H1 (cell line): Measurements from ENCODE around the gene LRCH1.

Source experiments
- ATF3 ChIP-seq: IDR thresholded peaks from 2 replicates; pipeline ENCODE4 v1.6.1; 2011; ENCODE audit warnings: low read depth, mild to moderate bottlenecking, low read length; ENCODE audit not compliant: insufficient read depth
- CEBPB ChIP-seq: IDR thresholded peaks from 2 replicates; pipeline ENCODE4 v1.6.1; 2012; ENCODE audit warnings: low read depth, low read length
- CTCF ChIP-seq, 3 experiments: IDR thresholded peaks; 1 replicate in 2 of 3; 2 replicates in 1 of 3; pipeline versions ENCODE4 v1.5.1 to v1.6.1; 2011; ENCODE audit warnings: low read length in 3 of 3, mild to moderate bottlenecking in 3 of 3, inconsistent platforms in 2 of 3, low read depth in 1 of 3, moderate library complexity in 1 of 3; ENCODE audit not compliant: insufficient read depth in 1 of 3; ENCODE audit errors: control extremely low read depth in 1 of 3
- EZH2 ChIP-seq: fragments of 200-600 bp; sonication (generic); IDR thresholded peaks from 2 replicates; pipeline ENCODE4 v1.7.1; 2012; ENCODE audit warnings: low read depth, mild to moderate bottlenecking, moderate library complexity, low read length, inconsistent platforms; ENCODE audit not compliant: severe bottlenecking
- GABPA ChIP-seq: IDR thresholded peaks from 2 replicates; pipeline ENCODE4 v1.6.1; 2011; ENCODE audit warnings: mild to moderate bottlenecking, low read length, moderate library complexity, borderline replicate concordance; ENCODE audit not compliant: insufficient read depth
- HDAC2 ChIP-seq, 2 experiments: fragments of 300-600 bp in 1 of 2; sonication (generic) in 1 of 2; IDR thresholded peaks; 2 replicates each; pipeline ENCODE4 v1.6.1; 2011 to 2012; ENCODE audit warnings: low read depth in 2 of 2, low read length in 2 of 2, mild to moderate bottlenecking in 2 of 2, moderate library complexity in 2 of 2, borderline replicate concordance in 1 of 2, inconsistent platforms in 1 of 2
- JUND ChIP-seq: IDR thresholded peaks from 2 replicates; pipeline ENCODE4 v1.6.1; 2011; ENCODE audit warnings: mild to moderate bottlenecking, improper control_type of control experiment, low read length
- KDM5A ChIP-seq: fragments of 200-600 bp; IDR thresholded peaks from 2 replicates; pipeline ENCODE4 v1.7.1; 2012; ENCODE audit warnings: mild to moderate bottlenecking, low read length, inconsistent platforms, mixed read lengths
- NANOG ChIP-seq: IDR thresholded peaks from 2 replicates; pipeline ENCODE4 v1.6.1; 2011; ENCODE audit warnings: low read length, low read depth, mild to moderate bottlenecking, inconsistent platforms; ENCODE audit not compliant: insufficient read depth, poor library complexity, severe bottlenecking
- POLR2AphosphoS5 ChIP-seq: IDR thresholded peaks from 2 replicates; pipeline ENCODE4 v1.6.1; 2011; ENCODE audit warnings: low read depth, low read length
- RAD21 ChIP-seq, 2 experiments: IDR thresholded peaks in 1 of 2; conservative IDR thresholded peaks in 1 of 2; 2 replicates each; pipeline ENCODE4 v1.6.1; 2011; ENCODE audit warnings: low read depth in 2 of 2, low read length in 2 of 2, improper control_type of control experiment in 1 of 2, inconsistent platforms in 1 of 2, mild to moderate bottlenecking in 1 of 2, moderate library complexity in 1 of 2
- SIN3A ChIP-seq, 2 experiments: IDR thresholded peaks in 1 of 2; conservative IDR thresholded peaks in 1 of 2; 2 replicates each; pipeline ENCODE4 v1.6.1; 2011 to 2012; ENCODE audit warnings: low read length in 2 of 2, improper control_type of control experiment in 1 of 2, low read depth in 1 of 2, mild to moderate bottlenecking in 1 of 2
- TAF1 ChIP-seq: IDR thresholded peaks from 2 replicates; pipeline ENCODE4 v1.6.1; 2011; ENCODE audit warnings: mild to moderate bottlenecking, low read depth, low read length

- TF ChIP-seq CEBPB = no peak
- TF ChIP-seq GABPA = no peak
- no peak for TF ChIP-seq ATF3
- TF ChIP-seq TAF1 = no peak
- TF ChIP-seq HDAC2 (IDR thresholded peaks at IDR 0.05; ENCODE audit: borderline replicate concordance in 1 of 2, low read depth in 2 of 2, low read length in 2 of 2) = no peak
- no peak for TF ChIP-seq JUND
- no peak for TF ChIP-seq CTCF (IDR thresholded peaks at IDR 0.05; ENCODE audit: control extremely low read depth in 1 of 3, insufficient read depth in 1 of 3, low read depth in 1 of 3, low read length in 3 of 3)
- TF ChIP-seq EZH2 = no peak
- no peak for TF ChIP-seq KDM5A
- no peak for TF ChIP-seq RAD21 (IDR thresholded peaks at IDR 0.05 in 1 of 2, conservative IDR thresholded peaks at IDR 0.05 in 1 of 2; ENCODE audit: low read depth in 2 of 2, low read length in 2 of 2)
- TF ChIP-seq SIN3A (conservative IDR thresholded peaks at IDR 0.05 in 1 of 2, IDR thresholded peaks at IDR 0.05 in 1 of 2; ENCODE audit: low read depth in 1 of 2, low read length in 2 of 2) = no peak
- TF ChIP-seq POLR2AphosphoS5 = no peak
- TF ChIP-seq NANOG = no peak
These were observed 42.9 kb downstream of the LRCH1 start for GRCh38 chr13:46595885-46596275.
